Tibial nerve (tissue), 4 donors: ENCODE results near the gene SLMAP. TPM values are rescaled to one million over a fixed set of nuclear protein-coding genes. Genes with fewer than 3 reads are reported as not detected.

Experiments used
- DNase-seq, 2 donors: peaks; one replicate each; pipeline ENCODE4 v3.0.0-alpha.2; 2019; ENCODE audit warnings: low spot score in 2 of 2
- H3K27ac ChIP-seq, 4 donors: fragments of 200-600 bp; sonication (generic) in 3 of 4; one replicate each; pipeline ENCODE4 v1.5.1; 2017 to 2019; ENCODE audit warnings: mild to moderate bottlenecking in 1 of 4
- H3K27me3 ChIP-seq, 2 donors: fragments of 200-600 bp; sonication (generic) in 1 of 2; one replicate each; pipeline versions ENCODE4 v1.5.1 to v1.6.0; 2017 to 2019
- H3K36me3 ChIP-seq, 3 donors: fragments of 200-600 bp; sonication (generic); one replicate each; pipeline ENCODE4 v1.5.1; 2018 to 2019
- H3K4me1 ChIP-seq, 4 donors: fragments of 200-600 bp; sonication (generic) in 3 of 4; one replicate each; pipeline ENCODE4 v1.5.1; 2017 to 2019
- H3K4me3 ChIP-seq, 4 donors: fragments of 200-600 bp; sonication (generic) in 3 of 4; one replicate each; pipeline ENCODE4 v1.5.1; 2017 to 2019; ENCODE audit warnings: mild to moderate bottlenecking in 1 of 4, moderate library complexity in 1 of 4
- H3K9me3 ChIP-seq, 4 donors: fragments of 200-600 bp; sonication (generic) in 3 of 4; one replicate each; pipeline ENCODE4 v1.5.1; 2017 to 2019
- CTCF ChIP-seq, 5 experiments: fragments of 200-600 bp in 3 of 5; fragments of 450-650 bp in 2 of 5; sonication (generic) in 3 of 5; IDR thresholded peaks; one replicate each; pipeline ENCODE4 v1.5.1; 2016 to 2019; ENCODE audit warnings: antibody characterized with exemption in 5 of 5, mild to moderate bottlenecking in 3 of 5, moderate library complexity in 2 of 5
- EP300 ChIP-seq, 2 donors: sonication (generic); formaldehyde crosslinking; IDR thresholded peaks; one replicate each; pipeline ENCODE4 v1.6.1; 2017; ENCODE audit warnings: antibody characterized with exemption in 2 of 2, mild to moderate bottlenecking in 1 of 2
- POLR2A ChIP-seq, 2 donors: fragments of 450-650 bp; IDR thresholded peaks; one replicate each; pipeline ENCODE4 v1.6.1; 2017; ENCODE audit warnings: antibody characterized with exemption in 2 of 2, mild to moderate bottlenecking in 2 of 2, moderate library complexity in 2 of 2
- WGBS, 2 donors: methylation state at CpG; one replicate each; pipeline ENCODE4 v1.1.5; 2018; 5-methylcytosine and 5-hydroxymethylcytosine counted together
- total RNA-seq, 4 donors: library from RNA; depleted of rRNA; stranded (reverse); fragments of >200 nt; gene quantifications; one replicate each; pipeline ENCODE4 v1.1.0, GENCODE V29; 2016

SLMAP gene
- total RNA-seq, 4 donors from 2014 or later = 66.6 to 101 (median 87.4) TPM

GRCh38 chr3:57967590-57967989 is 211.5 kb downstream of the SLMAP start:
- no peak overlapping the region for H3K4me3 ChIP-seq
- no peak for DNase-seq
- H3K27me3 ChIP-seq = no peaks in the 10 kb centered on the region
- H3K9me3 ChIP-seq = no peaks in the 10 kb centered on the region
- 73% methylated on average over 9 of the region's 9 CpGs for WGBS, 2 donors
- H3K27ac ChIP-seq = no peak overlapping the region
- peaks cover 0 to 8% (median 4%) of the 10 kb centered on the region in 4 donors for H3K4me1 ChIP-seq
- no peaks in the 10 kb centered on the region for H3K36me3 ChIP-seq
- no peak for TF ChIP-seq POLR2A (IDR thresholded peaks at IDR 0.05)

DNA sequence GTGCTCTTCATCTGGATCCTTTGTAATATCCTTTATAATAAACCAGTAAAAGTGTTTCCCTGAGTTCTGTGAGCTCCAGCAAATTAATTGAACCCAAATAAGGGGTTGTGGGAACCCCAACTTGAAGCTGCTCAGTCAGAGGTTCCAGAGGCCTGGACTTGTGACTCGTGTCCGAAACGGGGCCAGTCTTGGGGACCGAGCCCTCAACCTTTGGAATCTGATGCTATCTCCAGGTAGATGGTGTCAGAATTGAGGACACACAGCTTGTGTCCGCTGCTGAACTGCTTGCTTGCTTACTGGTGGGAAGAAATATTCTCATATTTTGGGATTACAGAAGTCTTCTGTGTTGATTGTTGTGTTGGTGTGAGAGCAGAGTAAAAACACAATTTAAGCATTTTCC is 212.4 kb downstream of the SLMAP start:
- WGBS, 2 donors = 94 to 95% methylated on average over 5 of the region's 5 CpGs
- no peak for DNase-seq

DNA sequence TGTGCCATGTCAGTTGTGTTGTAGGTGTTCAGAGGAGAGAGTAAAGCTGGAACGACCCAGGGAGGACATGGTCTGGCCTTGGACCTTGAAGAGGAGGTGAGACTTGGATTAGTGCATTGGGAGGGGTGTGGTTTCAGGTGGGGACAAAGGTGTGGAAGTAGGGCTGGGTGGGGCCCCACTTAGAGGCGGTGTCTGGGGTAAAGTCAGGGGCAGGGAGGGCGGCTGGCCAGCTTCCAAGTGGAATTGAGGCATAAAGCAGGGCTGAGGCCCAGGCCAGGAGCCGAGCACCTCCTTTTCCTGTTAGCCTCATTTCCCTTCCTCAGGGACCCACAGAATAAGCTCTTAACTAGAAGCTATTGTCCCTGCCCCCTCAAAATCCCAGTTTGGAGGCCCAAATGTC is 215.9 kb downstream of the SLMAP start:
- Histone ChIP-seq H3K36me3 (no peaks in the 10 kb centered on the region), H3K27me3 (no peaks in the 10 kb centered on the region), H3K27ac (peak overlapping the region in 3 of 4 donors; percentile 53 to 65 (median 56)), H3K4me1 (peaks cover 0 to 24% (median 6%) of the 10 kb centered on the region in 4 donors), H3K4me3 (no peak overlapping the region), H3K9me3 (no peaks in the 10 kb centered on the region)
- TF ChIP-seq POLR2A (IDR thresholded peaks at IDR 0.05) = no peak
- TF ChIP-seq CTCF (IDR thresholded peaks at IDR 0.05) = no peak
- TF ChIP-seq EP300 (IDR thresholded peaks at IDR 0.05) = no peak
- 54 to 61% methylated on average over 4 of the region's 4 CpGs for WGBS, 2 donors
- DNase-seq = no peak

More for the DNA sequence above, 212.4 kb downstream of the SLMAP start:
- Histone ChIP-seq H3K36me3 (no peaks in the 10 kb centered on the region), H3K27ac (no peak overlapping the region), H3K27me3 (no peaks in the 10 kb centered on the region), H3K4me1 (peaks cover 0 to 13% (median 6%) of the 10 kb centered on the region in 4 donors), H3K4me3 (no peak overlapping the region), H3K9me3 (no peaks in the 10 kb centered on the region)
- no peak for TF ChIP-seq CTCF (IDR thresholded peaks at IDR 0.05)
- TF ChIP-seq POLR2A (IDR thresholded peaks at IDR 0.05) = no peak
- TF ChIP-seq EP300 (IDR thresholded peaks at IDR 0.05) = no peak

GRCh38 chr3:57972531-57973111 is 216.5 kb downstream of the SLMAP start:
- Histone ChIP-seq H3K36me3 (no peaks in the 10 kb centered on the region), H3K9me3 (no peaks in the 10 kb centered on the region), H3K27me3 (no peaks in the 10 kb centered on the region), H3K27ac (peak overlapping the region in 3 of 4 donors; percentile 53 to 65 (median 56)), H3K4me3 (no peak overlapping the region), H3K4me1 (peaks cover 0 to 24% (median 6%) of the 10 kb centered on the region in 4 donors)
- 52 to 62% methylated on average over 9 of the region's 9 CpGs for WGBS, 2 donors
- DNase-seq = no peak
- TF ChIP-seq CTCF (IDR thresholded peaks at IDR 0.05) (no peak), POLR2A (IDR thresholded peaks at IDR 0.05) (no peak), EP300 (IDR thresholded peaks at IDR 0.05) (no peak)

- H3K27me3 ChIP-seq = no peaks in the 10 kb centered on the region
- WGBS, 2 donors = 93% methylated on average over 13 of the region's 13 CpGs
Measured at GRCh38 chr3:57973715-57974477, 217.8 kb downstream of the SLMAP start.

More at GRCh38 chr3:57973715-57974477, 217.8 kb downstream of the SLMAP start:
- TF ChIP-seq POLR2A (IDR thresholded peaks at IDR 0.05) = no peak
- no peak for TF ChIP-seq EP300 (IDR thresholded peaks at IDR 0.05)
- TF ChIP-seq CTCF (IDR thresholded peaks at IDR 0.05) = no peak
- DNase-seq = no peak
- Histone ChIP-seq H3K9me3 (no peaks in the 10 kb centered on the region), H3K36me3 (no peaks in the 10 kb centered on the region), H3K27ac (peak overlapping the region in 1 of 4 donors; percentile 68), H3K4me3 (no peak overlapping the region), H3K4me1 (peaks cover 0 to 26% (median 6%) of the 10 kb centered on the region in 4 donors)
